GM10847 (cell line): ENCODE measurements around the gene ZCRB1.

Experiments used
- POLR2A ChIP-seq: IDR thresholded peaks from 2 replicates; pipeline ENCODE4 v1.6.1; 2011; ENCODE audit not compliant: insufficient read length; ENCODE audit errors: extremely low read depth

ZCRB1 gene, protein sequence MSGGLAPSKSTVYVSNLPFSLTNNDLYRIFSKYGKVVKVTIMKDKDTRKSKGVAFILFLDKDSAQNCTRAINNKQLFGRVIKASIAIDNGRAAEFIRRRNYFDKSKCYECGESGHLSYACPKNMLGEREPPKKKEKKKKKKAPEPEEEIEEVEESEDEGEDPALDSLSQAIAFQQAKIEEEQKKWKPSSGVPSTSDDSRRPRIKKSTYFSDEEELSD

GRCh38 chr12:42325653-42326474, at the start of gene ZCRB1, which contains the start of gene PPHLN1:
ZCRB1 (minus strand) TSS chr12:42326094; CDS start chr12:42324102, 1,992 bp downstream.
PPHLN1 (plus strand) TSS chr12:42326167; CDS start chr12:42335903, 9,736 bp downstream.
- peak; percentile 75 for TF ChIP-seq POLR2A

DNA sequence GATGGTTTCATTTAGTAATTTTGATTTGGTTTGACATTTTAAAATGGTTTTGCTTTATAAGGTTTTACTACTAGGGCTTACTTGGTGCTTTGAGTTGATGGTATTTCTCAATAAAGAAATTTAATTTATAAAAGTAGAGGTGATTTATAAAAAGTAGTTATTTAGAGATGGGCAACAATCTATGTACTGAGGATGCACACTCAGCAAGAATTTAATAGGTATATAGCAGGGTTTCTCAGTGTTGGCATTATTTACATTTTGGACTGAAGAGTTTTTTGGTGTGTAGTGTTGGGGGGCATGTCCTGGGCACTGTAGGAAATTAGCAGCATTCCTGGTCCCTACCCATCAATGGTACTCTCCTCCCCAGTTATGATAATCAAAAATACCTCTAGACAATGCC, 47.8 kb upstream of the ZCRB1 start:
- no peak for TF ChIP-seq POLR2A

DNA sequence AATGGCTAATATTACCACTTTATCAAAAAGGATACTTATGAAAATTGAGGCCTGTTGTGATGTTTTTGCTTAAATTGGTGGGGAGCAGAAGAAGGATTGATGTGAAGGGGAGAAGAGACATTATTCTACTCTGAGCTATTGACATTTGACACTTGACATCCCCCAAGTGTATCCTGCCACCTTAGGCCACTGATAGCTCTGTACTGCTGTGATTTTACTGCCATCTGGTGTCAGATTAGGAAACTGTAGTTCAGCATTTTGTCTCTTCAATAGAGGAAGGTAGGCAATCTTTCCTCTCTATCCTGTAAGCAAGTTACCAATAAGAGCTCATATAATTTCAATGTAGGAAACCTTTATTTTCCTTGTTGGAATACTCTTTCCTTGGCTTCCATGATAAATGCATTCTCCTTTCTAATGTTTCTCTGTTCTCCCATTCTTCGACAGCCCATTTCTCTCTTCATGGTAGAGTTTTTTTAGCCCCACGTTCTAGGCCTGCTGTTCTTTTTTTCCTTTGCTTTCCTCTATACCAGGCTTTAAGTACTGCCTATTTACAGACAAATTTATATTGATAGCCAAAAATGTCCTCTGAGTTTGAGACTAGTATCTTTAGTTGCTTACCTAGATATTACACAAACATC, 46.4 kb upstream of the ZCRB1 start:
- TF ChIP-seq POLR2A = no peak

DNA sequence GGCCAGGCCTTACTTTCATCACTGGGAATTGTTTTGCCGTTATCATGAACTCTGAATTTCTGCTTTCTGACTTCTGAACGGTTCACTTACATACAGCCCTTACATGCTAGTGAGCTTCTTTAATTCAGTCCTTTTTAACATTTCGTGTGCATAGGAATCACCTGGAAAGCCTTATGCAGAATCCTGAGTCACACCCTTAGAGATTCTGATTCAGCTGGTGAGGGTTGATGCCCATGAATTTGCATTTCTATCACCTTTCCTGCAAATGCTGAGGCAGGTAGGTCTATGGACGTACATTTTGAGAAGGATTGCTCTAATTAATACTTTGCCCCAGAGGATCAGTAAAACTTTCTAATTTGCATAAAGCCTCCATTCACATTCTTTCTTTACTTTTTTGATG, 44.1 kb upstream of the ZCRB1 start:
- no peak for TF ChIP-seq POLR2A

GRCh38 chr12:42365486-42365885, 39.6 kb upstream of the ZCRB1 start:
- no peak for TF ChIP-seq POLR2A

DNA sequence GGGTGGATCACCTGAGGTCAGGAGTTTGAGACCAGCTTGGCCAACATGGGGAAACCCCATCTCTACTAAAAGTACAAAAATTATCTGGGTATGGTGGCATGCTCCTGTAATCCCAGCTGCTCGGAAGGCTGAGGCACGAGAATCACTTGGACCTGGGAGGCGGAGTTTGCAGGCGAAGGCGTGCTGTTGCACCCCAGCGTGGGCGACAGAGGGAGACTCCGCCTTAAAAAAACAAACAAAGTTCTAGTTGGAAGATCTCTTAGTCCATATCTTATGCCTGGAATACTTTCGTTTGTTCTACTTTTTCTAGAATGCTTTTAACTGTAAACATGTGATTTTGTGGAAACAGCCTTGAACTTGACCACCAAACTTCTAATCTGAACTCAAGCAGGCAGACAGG, 38.8 kb upstream of the ZCRB1 start:
- TF ChIP-seq POLR2A = no peak

GRCh38 chr12:42362647-42363260, 36.9 kb upstream of the ZCRB1 start:
- TF ChIP-seq POLR2A = no peak

GRCh38 chr12:42361909-42362646, 36.2 kb upstream of the ZCRB1 start:
- no peak for TF ChIP-seq POLR2A

DNA sequence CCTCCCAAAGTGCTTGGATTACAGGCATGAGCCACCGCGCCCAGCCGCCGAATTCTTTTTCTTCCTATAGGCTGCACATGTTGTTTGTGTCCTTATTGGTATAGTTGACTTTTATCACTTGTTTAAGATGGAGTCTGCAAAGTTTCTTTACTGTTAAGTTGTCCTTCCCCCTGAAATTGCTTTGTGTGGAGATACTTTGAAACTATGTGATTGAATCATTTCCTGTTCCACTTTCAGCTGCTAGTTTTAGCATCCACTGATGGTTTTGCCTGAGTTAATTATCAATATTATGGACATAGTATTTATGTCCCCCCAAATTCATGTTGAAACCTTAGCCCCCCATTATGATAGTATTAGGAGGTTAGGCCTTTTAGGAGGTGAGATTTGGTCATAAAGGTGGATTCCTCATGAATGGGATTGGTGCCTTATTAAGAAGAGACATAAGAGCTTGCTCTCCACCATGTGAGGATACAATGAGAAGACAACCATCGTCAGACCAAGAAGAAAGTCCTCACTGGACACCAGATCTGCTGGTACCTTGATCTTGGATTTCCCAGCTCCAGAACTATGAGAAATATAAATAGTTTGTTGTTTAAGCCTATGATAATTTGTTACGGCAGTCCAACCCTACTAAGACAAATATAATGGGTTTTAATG, 35.0 kb upstream of the ZCRB1 start:
- no peak for TF ChIP-seq POLR2A

DNA sequence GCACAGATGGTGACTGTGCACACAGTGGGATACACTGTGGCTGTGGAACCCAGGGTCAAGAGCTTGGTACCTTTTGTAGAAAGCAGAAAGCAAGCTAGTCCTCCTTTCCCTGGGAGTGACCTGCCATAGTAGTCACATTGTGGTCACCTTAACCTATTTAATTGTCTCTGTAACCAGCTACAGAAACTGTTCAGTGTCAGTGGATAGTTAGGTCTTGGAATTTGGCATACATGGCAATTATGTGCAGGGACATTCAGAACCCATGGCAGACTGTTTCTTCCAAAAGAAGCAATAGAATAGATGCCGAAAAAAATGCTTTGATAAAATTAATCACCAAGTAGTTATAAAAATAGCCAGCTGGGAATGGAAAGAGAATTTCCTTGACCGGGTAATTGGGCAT, 30.4 kb upstream of the ZCRB1 start:
- no peak for TF ChIP-seq POLR2A

DNA sequence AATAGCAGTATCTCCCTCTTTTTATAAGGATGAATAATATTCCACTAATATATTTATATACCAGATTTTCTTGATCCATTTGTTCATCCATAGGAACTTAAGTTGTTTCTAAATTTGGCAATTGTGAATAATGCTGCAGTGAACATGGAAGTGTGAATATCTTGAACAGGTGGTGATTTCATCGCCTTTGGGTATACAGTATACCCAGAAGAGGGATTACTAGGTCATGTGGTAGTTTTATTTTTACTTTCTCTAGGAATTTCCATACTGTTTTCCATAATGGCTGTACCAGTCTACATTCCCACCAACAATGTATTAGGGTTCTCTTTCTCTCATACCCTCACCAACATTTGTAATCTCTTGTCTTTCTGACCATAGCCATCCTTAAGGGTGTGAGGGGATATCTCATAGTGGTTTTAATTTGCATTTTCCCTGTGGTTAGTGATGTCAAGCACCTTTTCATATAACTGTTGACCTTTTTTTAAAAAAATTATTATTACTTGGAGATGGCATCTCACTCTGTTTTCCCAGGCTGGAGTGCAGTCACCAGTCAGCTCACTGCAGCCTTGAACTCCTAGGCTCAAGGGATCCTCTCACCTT, 20.6 kb upstream of the ZCRB1 start:
- no peak for TF ChIP-seq POLR2A

- TF ChIP-seq POLR2A = no peak
These were observed 17.8 kb upstream of the ZCRB1 start for GRCh38 chr12:42343721-42344120.

- TF ChIP-seq POLR2A = no peak
These were observed 16.1 kb upstream of the ZCRB1 start for GRCh38 chr12:42342028-42342427.

GRCh38 chr12:42338280-42338679, 12.4 kb upstream of the ZCRB1 start:
- no peak for TF ChIP-seq POLR2A
